Hepatic stellate cell (primary cell): Measurements from ENCODE around the gene RALGDS.
A peak's percentile ranks its signal among the peaks of the same experiment; 100 is the strongest.
"Not testable (repeated sequence)": the region's sequence is repeated elsewhere in the genome, so short reads cannot be mapped to it uniquely, and the experiment has no call there.

Experiments
- DNase-seq: peaks from one replicate; pipeline ENCODE4 v3.0.0; 2011; ENCODE audit warnings: low spot score

Gene RALGDS

GRCh38 chr9:133121198-133121914 is at the start of gene RALGDS:
TSS of gene RALGDS (minus strand) at chr9:133121240. CDS start at chr9:133121154, 86 bp downstream.
- peak; percentile 97 for DNase-seq

GRCh38 chr9:133170716-133171115 is 49.7 kb upstream of the RALGDS start:
- DNase-seq, result no peak

GRCh38 chr9:133169687-133170086 is 48.6 kb upstream of the RALGDS start:
- not testable (repeated sequence) for DNase-seq

GRCh38 chr9:133169102-133169501 is 48.1 kb upstream of the RALGDS start:
- DNase-seq, result no peak

- DNase-seq, result no peak
These were observed 47.4 kb upstream of the RALGDS start for GRCh38 chr9:133168432-133168831.

- no peak for DNase-seq
These were observed 46.7 kb upstream of the RALGDS start for GRCh38 chr9:133167769-133168168.

GRCh38 chr9:133167096-133167730 is 46.2 kb upstream of the RALGDS start:
- no peak for DNase-seq

GRCh38 chr9:133166392-133166791 is 45.4 kb upstream of the RALGDS start:
- DNase-seq, result no peak

- no peak for DNase-seq
These were observed 44.4 kb upstream of the RALGDS start for GRCh38 chr9:133165452-133165730.

GRCh38 chr9:133164191-133164590 is 43.2 kb upstream of the RALGDS start:
- DNase-seq, result no peak

- DNase-seq, result peak; percentile 63
These were observed 42.6 kb upstream of the RALGDS start, which contains the start of gene GBGT1 for GRCh38 chr9:133163504-133164172. TSS of gene GBGT1 (minus strand) at chr9:133163914. CDS start at chr9:133162412, 1,502 bp downstream.

GRCh38 chr9:133162861-133163503 is 41.9 kb upstream of the RALGDS start:
- no peak for DNase-seq

GRCh38 chr9:133161547-133161950 is 40.5 kb upstream of the RALGDS start:
- no peak for DNase-seq

GRCh38 chr9:133160742-133161546 is 39.9 kb upstream of the RALGDS start:
- DNase-seq, result peak; percentile 86

- no peak for DNase-seq
These were observed 37.7 kb upstream of the RALGDS start for GRCh38 chr9:133158695-133159094.

- DNase-seq, result no peak
These were observed 34.1 kb upstream of the RALGDS start for GRCh38 chr9:133155156-133155555.

GRCh38 chr9:133154097-133154989 is 33.3 kb upstream of the RALGDS start:
- DNase-seq, result no peak

GRCh38 chr9:133153227-133154096 is 32.4 kb upstream of the RALGDS start:
- DNase-seq, result no peak

- no peak for DNase-seq
These were observed 30.8 kb upstream of the RALGDS start for GRCh38 chr9:133151601-133152525.
